Caco-2 (cell line): ENCODE measurements around the gene SAFB. TPM values are rescaled to one million over a fixed set of nuclear protein-coding genes. Genes with fewer than 3 reads are reported as not detected.

ENCODE experiments used
- BruUV-seq: library from RNA; stranded (reverse); fragments of 400-500 nt; replicated peaks from 2 replicates; lab custom pipeline; 2021; lab: Mats Ljungman, UMichigan
- CTCF ChIA-PET: fragments of 300-600 bp; sonication (Branson Sonifier 250); formaldehyde crosslinking; loops from one replicate; lab custom pipeline; 2022; ENCODE audit warnings: antibody characterized with exemption; lab: Charles Lee
- POLR2A ChIA-PET: fragments of 300-600 bp; sonication (Branson Sonifier 250); formaldehyde crosslinking; loops from one replicate; lab custom pipeline; 2022; ENCODE audit warnings: antibody characterized with exemption; lab: Charles Lee
- DNase-seq, 2 experiments: peaks; one replicate each; pipeline versions ENCODE4 v3.0.0 to v3.0.0-alpha.2; 2020 to 2022
- H3K27me3 ChIP-seq: replicated peaks from 2 replicates; pipeline ENCODE4 v1.6.0; 2011; ENCODE audit warnings: low read length; ENCODE audit not compliant: control insufficient read depth, insufficient read depth
- H3K36me3 ChIP-seq: 2 replicates; pipeline ENCODE4 v1.5.1; 2011; ENCODE audit warnings: low read length; ENCODE audit not compliant: control insufficient read depth, insufficient read depth
- H3K4me1 ChIP-seq: fragments of 250-450 bp; sonication (Bioruptor Pico); 2 replicates; pipeline ENCODE4 v1.5.1; 2020; ENCODE audit warnings: mild to moderate bottlenecking
- H3K4me3 ChIP-seq: 2 replicates; pipeline ENCODE4 v1.5.1; 2011; ENCODE audit warnings: low read depth, mild to moderate bottlenecking, control low read depth, low read length
- H3K9me3 ChIP-seq: fragments of 250-450 bp; sonication (Bioruptor Pico); 2 replicates; pipeline ENCODE4 v1.5.1; 2020; ENCODE audit warnings: mild to moderate bottlenecking, moderate library complexity
- H3K27ac Mint-ChIP-seq: one replicate; pipeline ENCODE4 v1.8.0; 2022; ENCODE audit warnings: mixed read lengths; ENCODE audit not compliant: unreplicated experiment
- H3K27me3 Mint-ChIP-seq: one replicate; pipeline ENCODE4 v1.8.0; 2022; ENCODE audit warnings: mixed read lengths; ENCODE audit not compliant: insufficient read depth, unreplicated experiment
- H3K36me3 Mint-ChIP-seq: one replicate; pipeline ENCODE4 v1.8.0; 2022; ENCODE audit warnings: mild to moderate bottlenecking, mixed read lengths; ENCODE audit not compliant: insufficient read depth, unreplicated experiment
- H3K4me1 Mint-ChIP-seq: one replicate; pipeline ENCODE4 v1.8.0; 2022; ENCODE audit warnings: low read depth, mixed read lengths; ENCODE audit not compliant: unreplicated experiment
- H3K4me3 Mint-ChIP-seq: one replicate; pipeline ENCODE4 v1.8.0; 2022; ENCODE audit warnings: mild to moderate bottlenecking, moderate library complexity, mixed read lengths; ENCODE audit not compliant: unreplicated experiment
- H3K9me3 Mint-ChIP-seq: one replicate; pipeline ENCODE4 v1.8.0; 2022; ENCODE audit warnings: mixed read lengths; ENCODE audit not compliant: unreplicated experiment
- CTCF ChIP-seq, 2 experiments: fragments of 200-600 bp in 1 of 2; IDR thresholded peaks; 1 replicate in 1 of 2; 2 replicates in 1 of 2; pipeline versions ENCODE4 v1.5.1 to v1.8.0; 2011 to 2022; ENCODE audit warnings: antibody characterized with exemption in 1 of 2, control low read depth in 1 of 2, inconsistent platforms in 1 of 2, low read depth in 1 of 2, low read length in 1 of 2, mild to moderate bottlenecking in 1 of 2, moderate library complexity in 1 of 2; ENCODE audit not compliant: insufficient read depth in 1 of 2, severe bottlenecking in 1 of 2, unreplicated experiment in 1 of 2
- intact Hi-C: fragments of 100-400 bp; cut with micrococcal nuclease; formaldehyde crosslinking; loops from one replicate; pipeline ENCODE4 v1.10.0; 2022; ENCODE audit not compliant: unreplicated experiment
- total RNA-seq: library from RNA; stranded (reverse); gene quantifications from 2 replicates; pipeline ENCODE4 v1.2.3, GENCODE V29; 2022

Gene SAFB
- total RNA-seq, 1 experiment from 2014 or later, result 120 TPM

DNA sequence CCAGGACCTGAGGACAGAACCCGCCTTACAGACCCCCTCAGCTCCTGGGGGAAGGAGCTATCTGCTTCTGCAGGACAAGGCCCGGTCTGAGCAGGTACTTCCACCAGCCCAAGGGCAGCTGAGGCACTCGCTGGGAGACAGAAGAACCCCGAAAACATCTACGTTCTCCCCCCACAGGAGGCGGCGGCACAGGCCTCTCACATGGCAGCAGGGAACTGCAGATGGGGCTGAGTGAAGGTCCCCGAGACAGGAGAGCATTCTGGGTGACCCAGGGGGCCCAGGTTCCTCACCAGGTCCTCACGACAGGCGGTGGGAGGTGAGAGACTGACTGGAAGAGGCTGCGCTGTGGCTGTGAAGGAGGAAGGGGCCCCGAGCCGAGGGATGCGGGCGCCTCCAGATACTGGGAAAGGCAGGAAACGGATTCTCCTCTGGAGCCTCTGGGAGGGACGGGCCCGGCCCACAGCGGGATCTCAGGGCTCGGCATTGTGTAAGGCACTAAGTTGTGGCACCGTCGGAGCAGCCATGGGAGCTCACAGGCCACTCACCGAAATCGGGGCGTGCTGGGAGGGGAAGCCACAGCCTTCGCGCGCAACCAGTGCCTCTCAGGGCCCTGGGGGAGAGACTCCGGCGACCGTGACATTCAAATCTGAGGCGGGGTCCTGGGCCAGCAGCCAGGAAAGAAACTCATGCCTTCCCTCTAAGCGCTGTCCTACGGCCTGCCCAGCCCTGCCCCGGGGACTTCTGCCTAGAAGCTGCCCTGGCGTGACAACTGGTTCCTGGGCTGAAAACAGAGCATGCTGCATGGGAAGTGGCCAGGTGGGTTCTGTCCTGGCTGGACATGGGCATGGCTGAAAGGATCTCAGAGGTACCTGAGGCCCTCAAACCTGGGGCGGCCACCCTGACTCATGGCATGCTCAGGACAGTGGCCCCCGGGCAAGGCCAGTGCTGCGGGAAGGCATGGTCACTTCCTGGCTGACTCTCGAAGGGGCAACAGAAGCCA, 81.2 kb downstream of the SAFB start:
- H3K4me1 ChIP-seq, result no peaks in the 10 kb centered on the region
- BruUV-seq, result no TSS peak
- H3K4me1 Mint-ChIP-seq, result no peaks in the 10 kb centered on the region
- H3K9me3 Mint-ChIP-seq, result no peaks in the 10 kb centered on the region
- no peaks in the 10 kb centered on the region for H3K27me3 Mint-ChIP-seq
- H3K36me3 Mint-ChIP-seq, result peaks cover 90% of the 10 kb centered on the region
- H3K4me3 Mint-ChIP-seq, result no peak overlapping the region
- intact Hi-C loops, result no loop called here
- no peaks in the 10 kb centered on the region for H3K27me3 ChIP-seq
- H3K9me3 ChIP-seq, result no peaks in the 10 kb centered on the region
- DNase-seq, result no peak
- no peak overlapping the region for H3K27ac Mint-ChIP-seq
- no peak for TF ChIP-seq CTCF (IDR thresholded peaks at IDR 0.05; ENCODE audit: insufficient read depth in 1 of 2, low read depth in 1 of 2, low read length in 1 of 2, severe bottlenecking in 1 of 2, unreplicated experiment in 1 of 2)
- no peak overlapping the region for H3K4me3 ChIP-seq
- peaks cover 5% of the 10 kb centered on the region for H3K36me3 ChIP-seq
- CTCF ChIA-PET, result no interaction called here
- POLR2A ChIA-PET, result interaction anchor here (0.5 kb wide), 2 partner anchors 14 to 148 kb away, joined by 3 to 4 read pairs; no protein-coding TSS in a partner anchor

- Mint-ChIP-seq H3K4me3 (no peak overlapping the region), H3K27ac (no peak overlapping the region), H3K27me3 (no peaks in the 10 kb centered on the region), H3K36me3 (peaks cover 90% of the 10 kb centered on the region), H3K9me3 (no peaks in the 10 kb centered on the region), H3K4me1 (no peaks in the 10 kb centered on the region)
- ChIA-PET CTCF (no interaction called here), POLR2A (interaction anchor here (0.6 to 0.9 kb wide), 2 partner anchors 16 to 56 kb away, joined by 4 to 5 read pairs; partner anchors contain the start of gene RPL36)
- H3K27me3 ChIP-seq, result no peaks in the 10 kb centered on the region
- no peak for TF ChIP-seq CTCF (IDR thresholded peaks at IDR 0.05; ENCODE audit: insufficient read depth in 1 of 2, low read depth in 1 of 2, low read length in 1 of 2, severe bottlenecking in 1 of 2, unreplicated experiment in 1 of 2)
- peaks cover 6% of the 10 kb centered on the region for H3K36me3 ChIP-seq
- H3K4me1 ChIP-seq, result no peaks in the 10 kb centered on the region
- H3K9me3 ChIP-seq, result no peaks in the 10 kb centered on the region
- H3K4me3 ChIP-seq, result no peak overlapping the region
- intact Hi-C loops, result no loop called here
- no peak for DNase-seq
- no TSS peak for BruUV-seq
These were observed 82.7 kb downstream of the SAFB start for GRCh38 chr19:5705552-5705951.

DNA sequence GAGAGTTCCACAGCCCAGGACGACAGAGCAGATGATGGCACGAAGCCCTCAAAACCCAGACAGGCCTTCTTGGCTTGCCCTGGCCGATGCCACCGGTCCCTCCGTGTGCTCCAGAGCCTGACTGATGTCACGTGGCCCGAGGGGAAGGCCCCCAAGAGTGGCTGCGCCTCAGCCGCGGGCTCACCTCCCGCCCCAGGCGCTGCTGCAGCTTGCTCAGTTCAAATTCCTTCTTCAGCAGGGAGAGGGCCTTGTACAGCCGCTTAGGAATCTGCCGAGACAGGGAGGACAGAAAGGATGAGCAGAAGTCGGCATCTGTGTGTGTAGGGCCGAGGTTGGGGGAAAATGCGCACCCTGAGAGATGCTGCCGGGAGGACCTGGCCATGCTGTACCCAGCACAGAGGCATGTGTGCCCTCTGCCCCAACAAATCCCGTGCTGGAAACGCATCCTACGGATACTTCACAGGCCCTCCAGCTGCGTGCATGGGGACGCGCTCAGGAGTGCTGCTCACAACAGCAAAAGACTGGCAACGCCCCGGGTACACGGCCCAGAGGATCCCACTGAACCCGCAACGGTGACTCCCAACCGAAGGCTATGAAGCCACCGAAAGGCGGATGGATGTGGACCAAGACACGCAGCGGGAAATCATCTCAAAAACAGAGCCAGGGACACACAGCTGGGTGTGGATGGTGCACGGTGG, 84.1 kb downstream of the SAFB start:
- Histone ChIP-seq H3K9me3 (no peaks in the 10 kb centered on the region), H3K4me3 (no peak overlapping the region), H3K36me3 (peaks cover 6% of the 10 kb centered on the region), H3K27me3 (no peaks in the 10 kb centered on the region), H3K4me1 (no peaks in the 10 kb centered on the region)
- H3K4me3 Mint-ChIP-seq, result no peak overlapping the region
- no peaks in the 10 kb centered on the region for H3K27me3 Mint-ChIP-seq
- no peak for DNase-seq
- no peak overlapping the region for H3K27ac Mint-ChIP-seq
- ChIA-PET POLR2A (no interaction called here), CTCF (no interaction called here)
- peaks cover 90% of the 10 kb centered on the region for H3K36me3 Mint-ChIP-seq
- no peaks in the 10 kb centered on the region for H3K9me3 Mint-ChIP-seq
- intact Hi-C loops, result no loop called here
- TF ChIP-seq CTCF (IDR thresholded peaks at IDR 0.05; ENCODE audit: insufficient read depth in 1 of 2, low read depth in 1 of 2, low read length in 1 of 2, severe bottlenecking in 1 of 2, unreplicated experiment in 1 of 2), result no peak
- no TSS peak for BruUV-seq
- no peaks in the 10 kb centered on the region for H3K4me1 Mint-ChIP-seq
